CD1c-positive myeloid dendritic cell (primary cell): ENCODE results near the gene CRYBG2.
"Not testable (repeated sequence)": the region's sequence is repeated elsewhere in the genome, so short reads cannot be mapped to it uniquely, and the experiment has no call there.

Source experiments
- DNase-seq: peaks from one replicate; pipeline ENCODE4 v3.0.0-alpha.2; 2016; ENCODE audit errors: extremely low spot score

CRYBG2 gene, protein sequence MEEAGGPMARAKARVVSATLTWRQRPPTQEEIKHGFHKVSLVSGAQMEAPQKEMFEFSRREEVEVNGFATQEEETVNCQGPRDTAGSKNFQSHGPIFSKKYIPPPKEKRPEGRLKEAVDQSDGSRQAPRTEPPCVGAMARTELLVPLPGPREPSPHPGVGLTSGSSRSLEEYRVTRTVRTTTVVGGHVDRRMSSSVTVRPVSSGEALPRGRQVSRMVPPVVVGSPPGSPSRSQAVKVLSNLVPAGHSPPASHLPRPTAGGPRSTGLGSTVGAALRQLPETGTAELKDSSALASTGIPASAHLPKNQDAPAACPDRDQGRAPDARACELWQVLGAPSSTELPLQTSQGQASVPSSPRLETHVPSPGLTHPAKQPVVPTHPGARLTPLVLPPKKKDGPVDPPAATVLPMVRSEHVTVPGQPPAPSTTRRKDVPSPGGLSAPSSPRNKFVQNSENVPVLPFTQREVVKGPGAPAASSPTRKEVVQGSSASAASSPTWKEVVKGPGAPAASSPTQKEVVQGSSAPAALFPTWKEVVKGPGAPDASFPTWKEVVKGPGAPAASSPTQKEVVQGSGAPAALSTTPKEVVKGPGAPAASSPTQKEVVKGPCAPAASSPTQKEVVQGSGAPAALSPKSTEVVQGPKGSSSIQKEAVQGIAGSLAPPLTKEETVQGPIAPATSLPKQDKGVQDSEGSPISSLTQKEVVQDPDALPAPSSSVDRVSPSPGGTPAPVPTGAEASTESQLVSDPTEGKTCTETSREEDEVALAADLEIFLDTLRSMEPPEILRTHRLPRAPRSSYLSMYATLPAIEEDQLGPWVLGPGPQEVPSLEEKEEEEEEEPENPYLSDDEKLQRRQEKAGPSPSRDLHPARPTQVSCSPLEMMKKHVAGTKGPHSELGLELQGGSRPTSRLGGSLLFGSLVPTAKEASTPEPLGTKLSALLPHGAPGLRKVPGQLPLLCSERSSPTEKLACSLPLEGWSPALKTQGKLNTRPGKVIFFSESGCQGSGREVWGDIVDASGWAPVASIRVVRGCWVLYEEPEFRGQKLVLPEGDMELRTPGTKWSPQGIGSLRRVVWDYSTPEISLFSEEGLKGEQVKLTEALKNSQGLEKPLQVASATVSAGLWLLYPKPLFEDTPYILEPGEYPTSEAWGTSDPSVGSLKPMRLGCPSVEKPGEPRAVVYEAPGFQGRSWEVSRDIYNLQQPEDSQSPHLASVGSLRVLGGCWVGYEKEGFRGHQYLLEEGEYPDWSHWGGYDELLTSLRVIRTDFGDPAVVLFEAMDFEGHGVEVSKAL (N-terminal part only)

DNA sequence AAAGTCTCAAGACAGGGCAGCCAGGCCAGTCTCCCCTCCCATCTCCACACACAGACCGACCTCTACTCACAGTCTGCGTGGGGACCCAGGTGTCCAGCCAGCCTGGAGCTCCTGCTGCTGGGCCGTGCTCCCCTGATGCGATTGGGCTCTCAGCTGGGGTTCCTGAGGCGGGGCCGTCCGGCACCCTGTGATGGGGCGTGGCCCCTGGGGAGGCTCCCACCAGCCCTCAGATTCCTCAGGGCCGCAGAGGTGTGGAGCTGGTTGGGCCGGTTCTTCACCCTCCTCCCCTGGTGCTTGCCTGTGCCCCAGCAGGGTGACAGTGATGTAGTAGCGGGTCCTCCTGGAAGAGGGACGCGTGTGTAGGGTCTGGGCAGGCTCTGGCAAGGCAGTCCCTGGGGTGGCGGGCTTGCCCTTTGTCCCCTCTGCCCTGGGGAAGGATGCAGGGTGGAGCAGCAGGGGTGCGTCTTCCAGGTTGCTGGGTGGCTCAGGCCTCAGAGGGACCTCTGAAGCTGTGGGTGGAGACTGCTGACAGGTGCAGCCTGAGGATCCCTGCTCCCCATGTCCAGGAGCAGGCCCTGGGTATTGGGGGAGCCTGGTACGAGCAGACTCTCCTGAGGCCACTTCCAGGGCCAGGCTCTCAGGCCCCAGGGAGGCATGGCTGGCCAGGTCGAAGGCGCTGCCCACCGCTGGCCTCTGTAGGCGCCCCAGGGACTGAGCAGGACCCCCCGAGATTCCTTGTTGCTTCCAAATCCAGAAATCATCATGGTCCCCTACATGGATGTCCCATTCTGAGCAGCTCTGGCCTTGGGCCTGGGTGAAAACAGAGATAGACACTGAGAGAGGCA lies at the start of gene CRYBG2:
CRYBG2 (minus strand) TSS at position 155 of the 845 bp plus-strand sequence. CDS start 7,473 bp downstream, outside the sequence.
- DNase-seq: no peak

DNA sequence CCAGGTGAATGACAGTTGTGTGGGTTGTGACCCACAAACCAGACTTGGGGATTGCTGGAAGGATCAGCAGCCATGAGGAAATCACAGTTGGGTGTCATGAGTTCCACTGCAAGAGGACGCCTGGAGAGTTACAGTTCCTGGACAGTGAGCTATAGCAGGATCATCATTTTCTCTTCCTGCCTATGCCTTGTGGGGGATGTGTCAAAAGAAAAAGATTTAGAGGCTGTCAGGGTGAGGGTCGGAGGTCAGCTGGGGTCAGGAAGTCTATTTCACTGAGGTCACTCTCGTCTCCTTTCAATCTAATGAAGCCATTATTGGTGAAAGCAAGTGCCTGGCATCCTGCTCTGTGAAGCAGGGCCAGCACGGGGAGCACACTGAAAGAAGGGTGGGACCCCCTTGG lies 49.7 kb upstream of the CRYBG2 start:
- no peak for DNase-seq

DNA sequence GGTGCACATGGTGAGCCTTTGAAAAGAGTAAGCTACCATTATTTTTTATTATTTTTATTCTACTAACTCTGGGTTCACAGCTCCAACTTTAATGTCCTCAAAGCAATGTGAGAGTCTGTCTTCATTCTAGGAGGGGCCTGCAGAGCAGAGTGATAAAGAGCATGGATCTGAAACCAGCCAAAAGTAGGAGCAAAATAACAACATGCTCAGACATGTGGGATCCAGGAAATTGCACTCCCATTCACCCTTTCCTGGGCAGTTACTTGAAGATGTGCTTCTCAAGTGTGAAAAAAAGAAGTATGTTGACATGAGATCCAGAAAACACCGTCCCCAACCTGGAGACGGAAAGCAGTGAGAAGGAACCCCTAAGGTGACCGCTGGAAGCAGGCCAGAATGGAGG lies 48.0 kb upstream of the CRYBG2 start:
- no peak for DNase-seq

DNA sequence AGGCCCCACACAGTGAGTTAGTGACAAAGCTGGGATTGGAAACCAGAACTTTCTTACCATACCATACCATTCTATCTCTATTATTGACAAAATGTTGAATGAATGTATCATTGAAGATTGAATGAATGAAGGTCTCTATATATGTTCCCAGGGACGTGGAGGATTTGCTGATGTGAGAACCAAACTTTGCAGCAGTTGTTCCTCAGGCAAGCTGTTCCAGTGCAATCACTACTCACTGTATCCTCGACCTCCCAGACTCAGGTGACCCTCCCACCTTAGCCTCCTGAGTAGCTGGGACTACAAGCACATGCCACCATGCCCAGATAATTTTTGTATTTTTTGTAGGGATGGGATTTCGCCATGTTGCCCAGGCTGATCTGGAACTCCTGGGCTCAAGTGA lies 45.1 kb upstream of the CRYBG2 start:
- no peak for DNase-seq

DNA sequence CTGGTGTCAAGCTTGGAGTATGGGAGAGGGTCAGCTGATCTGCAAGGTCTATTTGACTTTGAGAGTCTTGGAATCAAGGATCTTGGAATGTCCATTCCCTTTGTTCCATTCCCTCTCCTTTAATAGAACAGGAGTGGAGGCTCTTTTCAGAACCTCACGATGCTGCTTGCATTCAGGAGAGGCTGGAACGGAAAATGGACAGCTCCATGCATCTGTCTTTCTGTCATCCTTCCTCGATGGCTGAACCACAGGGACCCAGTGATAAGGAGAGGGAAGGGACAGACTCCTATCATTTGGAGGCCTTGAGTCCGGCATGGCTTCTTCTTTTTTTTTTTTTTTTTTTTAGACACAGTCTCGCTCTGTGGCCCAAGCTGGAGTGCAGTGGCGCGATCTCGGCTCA lies 41.8 kb upstream of the CRYBG2 start:
- DNase-seq: no peak

DNA sequence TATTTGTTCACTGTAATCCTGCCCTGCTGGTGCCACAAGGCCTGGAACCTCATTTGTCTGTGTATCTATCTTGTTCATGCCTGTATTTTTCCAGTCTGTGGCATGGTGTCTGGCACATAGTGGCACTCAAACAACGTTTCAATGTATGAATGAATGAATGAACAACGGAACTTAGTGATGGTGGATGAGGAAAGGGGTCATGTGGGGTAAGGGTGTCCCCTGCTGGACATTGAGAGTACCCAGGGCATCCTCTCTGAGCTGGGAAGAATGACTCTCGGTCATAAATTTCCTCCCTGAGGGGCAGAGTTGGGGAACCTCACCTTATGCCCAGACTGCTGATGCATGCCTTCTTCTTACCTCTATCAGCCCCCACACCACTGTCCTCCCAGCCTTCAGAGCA lies 37.5 kb upstream of the CRYBG2 start:
- DNase-seq: peak; percentile 65

DNA sequence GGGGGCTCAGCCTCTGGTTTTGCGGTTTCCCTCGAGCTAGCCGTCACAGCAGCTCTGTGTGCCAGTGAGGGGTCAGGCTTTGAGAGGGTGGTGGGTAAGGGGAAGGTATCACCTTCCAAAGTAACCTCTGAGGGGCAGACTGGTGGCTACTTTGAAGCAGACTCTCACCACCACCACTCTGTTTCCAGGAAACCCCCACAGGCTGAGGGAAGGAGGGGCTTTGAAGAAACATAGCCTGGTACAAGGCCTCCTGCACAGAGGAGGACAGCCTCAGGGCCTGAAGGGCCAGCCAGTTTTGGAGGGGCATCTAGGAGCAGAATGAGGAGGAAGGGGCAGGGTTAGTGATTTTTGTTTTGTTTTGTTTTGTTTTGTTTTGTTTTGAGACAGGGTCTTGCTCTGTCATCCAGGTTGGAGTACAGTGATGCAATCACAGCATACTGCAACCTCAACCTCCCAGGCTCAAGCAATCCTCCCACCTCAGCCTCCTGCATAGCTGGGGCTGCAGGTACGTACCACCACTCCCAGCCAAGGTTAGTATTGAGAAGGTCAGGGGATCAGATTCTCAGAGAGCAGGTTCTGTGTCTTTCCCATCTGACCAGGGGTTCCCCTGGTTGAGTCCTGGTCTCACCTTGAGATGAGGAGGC lies 35.8 kb upstream of the CRYBG2 start:
- DNase-seq: no peak

DNA sequence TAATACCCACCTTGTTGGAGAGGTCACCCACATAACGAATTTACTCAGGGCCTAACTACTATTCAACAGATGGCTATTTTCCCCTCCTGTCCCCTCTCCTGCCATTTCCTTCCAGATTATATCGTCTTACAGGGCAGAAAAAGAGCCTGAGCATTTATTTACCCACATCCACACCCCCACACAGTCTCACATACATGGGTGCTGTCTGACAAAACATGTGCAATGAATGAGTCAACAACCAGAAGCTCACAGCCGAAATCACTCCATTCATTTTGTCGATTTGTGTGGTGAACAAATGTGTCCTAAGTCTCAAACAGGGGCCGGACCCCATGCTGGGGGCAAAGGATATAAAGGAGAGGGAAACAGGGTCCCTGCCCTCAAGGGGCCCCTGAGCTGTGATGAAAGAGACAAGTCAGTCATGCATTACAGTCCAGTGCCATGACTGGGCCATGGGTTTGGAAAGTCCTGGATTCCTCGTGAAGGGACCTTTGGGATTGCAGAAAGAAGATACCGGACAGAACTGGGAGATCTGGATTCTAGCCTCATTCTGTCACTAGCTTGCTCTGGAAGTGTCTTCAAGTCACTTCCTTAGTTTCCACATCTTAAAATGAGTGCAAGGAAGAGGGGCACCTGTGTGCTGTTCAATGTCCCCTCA lies 35.0 kb upstream of the CRYBG2 start:
- no peak for DNase-seq

DNA sequence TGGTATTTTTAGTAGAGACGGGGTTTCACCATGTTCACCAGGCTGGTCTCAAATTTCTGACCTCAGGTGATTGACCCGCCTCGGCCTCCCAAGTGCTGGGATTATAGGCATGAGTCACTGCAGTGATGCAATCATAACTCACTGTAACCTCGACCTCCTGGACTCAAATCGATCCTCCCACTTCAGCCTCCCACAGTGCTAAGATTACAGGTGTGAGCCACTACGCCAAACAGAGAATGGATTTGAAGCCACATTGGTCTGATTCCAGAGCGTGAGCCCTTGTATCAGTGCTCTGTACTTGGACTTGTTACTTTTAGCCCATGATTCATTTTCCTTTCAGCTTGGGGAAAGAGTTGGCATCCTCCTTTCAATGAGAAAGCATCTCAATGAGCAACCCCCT lies 33.5 kb upstream of the CRYBG2 start:
- no peak for DNase-seq

DNA sequence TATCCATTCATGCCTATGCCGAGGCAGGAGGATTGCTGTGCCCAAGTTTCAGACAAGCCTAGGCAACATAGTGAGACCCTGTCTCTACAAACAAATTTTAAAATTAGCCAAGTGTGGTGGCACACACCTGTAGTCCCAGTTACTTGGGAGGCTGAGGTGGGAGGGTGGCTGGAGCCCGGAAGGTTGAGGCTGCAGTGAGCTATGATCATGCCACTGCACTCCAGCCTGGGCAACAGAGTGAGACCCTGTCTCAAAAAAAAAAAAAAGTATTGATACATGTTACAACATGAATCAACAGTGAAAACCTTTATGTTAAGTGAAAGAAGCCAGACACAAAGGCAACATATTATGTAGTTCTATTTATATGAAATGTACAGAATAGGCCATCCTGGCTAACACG lies 31.1 kb upstream of the CRYBG2 start:
- not testable (repeated sequence) for DNase-seq

DNA sequence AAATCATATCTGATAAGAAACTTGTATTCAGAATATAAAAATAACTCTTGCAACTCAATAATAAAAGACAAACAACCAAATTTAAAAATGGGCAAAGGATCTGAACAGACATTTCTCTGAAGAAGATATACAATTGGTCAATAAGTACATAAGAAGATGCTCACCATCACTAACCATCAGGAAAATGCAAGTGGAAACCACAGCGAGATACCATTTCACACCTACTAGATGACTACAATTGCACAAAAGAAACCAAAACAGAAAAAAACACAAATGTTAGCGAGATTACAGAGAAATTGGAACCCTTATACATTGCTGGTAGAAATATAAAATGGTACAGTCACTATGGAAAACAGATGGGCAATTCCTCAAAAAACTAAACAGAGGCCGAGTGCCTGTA lies 30.1 kb upstream of the CRYBG2 start:
- no peak for DNase-seq

DNA sequence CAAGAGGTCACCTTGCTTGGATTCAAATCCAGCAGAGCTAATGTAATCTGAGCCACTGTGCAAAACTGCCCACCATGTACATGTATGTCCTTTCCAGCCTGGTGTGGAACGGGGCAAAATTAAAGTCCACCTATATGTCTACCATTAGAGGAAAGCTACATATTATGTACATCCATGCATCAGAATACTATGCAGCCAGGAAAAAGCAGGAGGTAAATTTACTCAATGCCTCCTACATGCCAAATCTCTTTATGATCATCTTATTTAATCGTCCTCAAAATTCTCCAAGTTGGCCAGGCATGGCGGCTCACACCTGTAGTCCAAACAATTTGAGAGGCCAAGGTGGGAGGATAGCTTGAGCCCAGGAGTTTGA lies 24.9 kb upstream of the CRYBG2 start:
- DNase-seq: no peak

DNA sequence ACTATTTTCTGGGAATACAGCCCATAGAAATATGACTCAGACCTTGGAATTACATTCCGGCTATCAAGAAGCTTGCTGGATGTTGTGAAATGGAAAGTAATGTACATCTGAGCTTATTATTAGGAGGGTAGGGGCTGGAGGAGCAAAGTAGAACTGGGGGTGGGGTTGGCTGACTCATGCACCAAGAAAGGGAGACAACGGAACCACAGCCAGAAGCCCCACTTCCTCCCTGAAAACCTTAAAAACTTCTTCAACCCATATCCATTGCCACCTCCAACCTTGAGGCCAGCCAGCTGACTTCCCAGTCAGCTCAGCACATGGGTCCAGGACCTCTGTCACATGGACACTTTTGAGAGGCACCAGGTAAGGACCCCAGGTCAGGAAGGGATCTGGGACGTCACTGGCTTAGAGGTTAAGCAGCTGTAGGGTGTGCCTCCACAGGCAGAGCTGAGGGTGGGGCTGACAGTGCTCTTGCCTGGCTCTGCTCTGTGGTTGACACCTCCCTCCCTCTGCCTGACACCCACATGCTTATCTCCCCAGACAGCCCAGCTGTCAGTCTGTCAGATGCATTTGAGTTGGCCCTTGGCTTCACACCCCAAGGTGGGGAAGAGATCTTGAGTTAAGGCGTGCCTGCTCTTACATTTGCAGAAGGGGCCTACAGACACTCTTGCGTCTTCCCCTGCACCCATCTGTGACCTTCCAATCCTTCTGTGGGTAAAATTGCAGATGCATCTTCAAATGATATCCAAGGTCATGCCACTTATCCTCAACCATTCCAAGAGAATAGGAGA lies 24.4 kb upstream of the CRYBG2 start:
- DNase-seq: peak; percentile 76

DNA sequence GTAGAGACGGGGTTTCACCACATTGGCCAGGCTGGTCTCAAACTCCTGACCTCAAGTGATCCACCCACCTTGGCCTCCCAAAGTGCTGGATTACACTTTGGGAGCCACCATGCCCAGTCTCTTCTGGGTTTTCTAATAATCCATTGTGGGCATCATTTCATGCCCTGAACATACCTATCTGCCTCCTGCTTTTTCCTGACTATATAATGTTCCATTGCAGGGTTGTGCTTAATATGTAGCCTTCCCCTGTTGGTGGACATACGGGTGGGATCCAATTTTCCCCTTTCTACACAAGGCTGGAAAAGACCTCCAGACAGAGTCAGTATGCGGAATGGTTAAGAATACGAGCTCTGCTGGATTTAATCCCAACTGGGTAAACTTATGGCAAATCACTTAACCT lies 22.1 kb upstream of the CRYBG2 start:
- no peak for DNase-seq

DNA sequence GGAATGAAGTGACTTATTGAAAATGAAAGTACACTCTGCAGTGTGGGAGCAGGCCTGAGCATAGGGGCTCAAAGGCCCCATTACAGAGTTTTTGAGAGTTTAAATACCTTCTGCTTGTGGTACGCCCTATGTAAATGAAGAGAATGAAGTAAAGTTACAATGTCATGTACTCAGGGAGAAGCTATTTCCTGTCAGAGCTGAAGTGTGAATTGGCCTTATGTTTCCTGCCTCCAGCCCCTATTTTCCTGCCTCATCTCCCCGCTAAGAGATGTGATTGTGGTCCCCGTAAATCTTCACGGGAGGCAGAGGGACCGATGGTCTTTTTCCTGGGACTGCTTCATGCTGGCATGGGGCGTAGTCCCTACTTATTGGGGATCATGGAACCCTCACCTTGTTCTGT lies 21.2 kb upstream of the CRYBG2 start:
- no peak for DNase-seq

DNA sequence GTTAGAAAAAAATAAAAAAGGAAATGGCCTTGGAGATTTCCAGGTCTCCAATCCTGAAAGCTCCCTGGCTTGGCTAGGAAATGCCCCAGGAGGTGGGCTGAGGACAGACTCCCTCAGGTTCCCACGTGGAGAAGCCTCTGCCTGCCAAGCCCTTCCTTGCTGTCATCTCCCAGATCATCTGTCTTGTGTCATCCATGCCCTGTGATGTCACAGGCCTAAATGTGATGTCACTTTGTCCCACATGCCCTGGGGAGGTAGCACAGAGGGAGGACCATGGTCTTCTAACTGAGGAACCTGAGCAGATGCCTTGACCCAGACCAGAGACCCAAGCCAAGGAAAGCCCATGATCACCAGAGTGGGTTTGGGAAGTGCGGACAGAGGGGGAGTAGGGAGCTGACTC lies 20.4 kb upstream of the CRYBG2 start:
- DNase-seq: not testable (repeated sequence)

DNA sequence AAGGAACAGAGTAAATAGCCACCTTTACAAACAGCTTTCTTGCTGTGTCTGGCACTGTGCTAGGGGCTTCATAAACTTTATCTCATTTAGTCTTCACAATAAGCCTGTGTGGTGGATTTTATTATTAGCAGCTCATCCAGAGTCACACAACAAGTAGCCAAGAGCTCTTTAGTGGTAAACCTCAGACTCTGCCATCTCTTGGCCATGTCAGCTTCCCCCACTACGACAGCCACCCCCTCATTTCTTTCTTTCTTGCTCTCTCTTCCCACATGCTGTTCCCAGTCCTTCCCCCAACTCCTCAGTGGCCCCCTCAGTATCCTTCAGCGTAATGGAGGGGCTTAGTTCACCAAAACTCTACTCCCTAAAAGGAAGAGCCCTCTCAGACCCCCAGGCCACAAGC lies 19.9 kb upstream of the CRYBG2 start:
- DNase-seq: no peak

DNA sequence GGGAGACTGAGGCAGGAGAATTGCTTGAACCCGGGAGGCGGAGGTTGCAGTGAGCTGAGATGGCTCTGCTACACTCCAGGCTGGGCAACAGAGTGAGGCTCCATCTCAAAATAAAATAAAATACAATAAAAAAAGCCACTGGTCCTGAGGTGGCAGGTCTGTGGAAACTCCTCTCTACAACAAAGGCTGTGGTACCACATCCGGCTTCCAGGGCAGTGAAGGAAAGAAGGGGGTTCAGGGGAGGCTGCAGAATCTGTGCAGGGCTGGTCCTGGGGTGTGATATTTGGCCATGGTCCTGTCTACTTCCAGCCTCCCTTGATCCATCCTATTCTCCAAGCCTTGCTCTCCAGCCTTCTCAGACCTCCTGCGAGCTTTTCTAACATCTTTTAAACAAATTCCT lies 19.4 kb upstream of the CRYBG2 start:
- DNase-seq: no peak

DNA sequence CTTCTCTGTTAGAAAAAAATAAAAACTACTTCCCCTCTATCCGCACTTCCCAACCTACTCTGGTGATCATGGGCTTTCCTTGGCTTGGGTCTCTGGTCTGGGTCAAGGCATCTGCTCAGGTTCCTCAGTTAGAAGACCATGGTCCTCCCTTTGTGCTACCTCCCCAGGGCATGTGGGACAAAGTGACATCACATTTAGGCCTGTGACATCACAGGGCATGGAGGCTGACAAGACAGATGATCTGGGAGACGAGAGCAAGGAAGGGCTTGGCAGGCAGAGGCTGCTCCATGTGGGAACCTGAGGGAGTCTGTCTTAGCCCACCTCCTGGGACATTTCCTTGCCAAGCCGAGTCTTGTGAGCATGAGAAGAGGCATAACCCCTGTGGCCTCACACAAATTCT lies 18.7 kb upstream of the CRYBG2 start, which contains the start of gene ZNF683:
ZNF683 (minus strand) TSS at position 140 of the 400 bp plus-strand sequence. CDS start 4,179 bp downstream, outside the sequence.
- DNase-seq: not testable (repeated sequence)
